GM18519 (cell line): ENCODE measurements around the gene SIL1.

Experiments used
- ATAC-seq: cut with Tn5 transposase; IDR thresholded peaks from one replicate; pipeline ENCODE4 v1.9.1; 2021; ENCODE audit warnings: mild to moderate bottlenecking, moderate library complexity; ENCODE audit not compliant: unreplicated experiment, low FRiP score

The SIL1 gene

DNA sequence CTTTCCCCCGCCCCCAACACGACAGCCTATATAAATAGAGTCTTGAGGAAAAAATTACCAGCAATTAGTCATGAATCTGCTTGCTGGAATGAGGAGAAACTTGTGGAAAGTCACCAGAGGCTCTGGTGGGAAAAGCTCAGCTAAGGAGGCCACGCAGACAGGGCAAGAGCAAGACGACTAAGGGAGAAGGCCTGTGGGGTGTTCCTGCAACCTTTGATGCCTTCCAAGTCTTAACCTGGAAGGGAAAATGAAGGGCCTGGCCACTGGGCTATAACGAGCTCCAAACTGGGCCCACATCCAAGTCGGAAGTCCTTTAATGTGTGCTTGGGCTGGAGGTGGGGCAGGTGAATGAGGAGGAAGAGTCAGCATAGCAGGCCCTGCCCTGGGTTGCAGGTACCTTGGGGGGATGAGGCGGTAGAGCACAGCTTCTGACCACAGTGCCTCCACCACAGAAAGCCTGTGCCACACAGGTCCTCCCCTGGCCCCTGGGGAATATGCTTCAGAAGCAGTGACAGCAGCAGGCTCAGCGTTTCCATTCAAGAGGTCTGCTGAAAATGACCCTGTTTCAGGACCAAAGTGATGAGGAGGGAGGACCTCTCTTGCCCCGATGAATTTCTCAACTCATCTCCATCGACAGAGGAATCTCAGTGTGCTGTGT is 230.2 kb downstream of the SIL1 start:
- no peak for ATAC-seq

DNA sequence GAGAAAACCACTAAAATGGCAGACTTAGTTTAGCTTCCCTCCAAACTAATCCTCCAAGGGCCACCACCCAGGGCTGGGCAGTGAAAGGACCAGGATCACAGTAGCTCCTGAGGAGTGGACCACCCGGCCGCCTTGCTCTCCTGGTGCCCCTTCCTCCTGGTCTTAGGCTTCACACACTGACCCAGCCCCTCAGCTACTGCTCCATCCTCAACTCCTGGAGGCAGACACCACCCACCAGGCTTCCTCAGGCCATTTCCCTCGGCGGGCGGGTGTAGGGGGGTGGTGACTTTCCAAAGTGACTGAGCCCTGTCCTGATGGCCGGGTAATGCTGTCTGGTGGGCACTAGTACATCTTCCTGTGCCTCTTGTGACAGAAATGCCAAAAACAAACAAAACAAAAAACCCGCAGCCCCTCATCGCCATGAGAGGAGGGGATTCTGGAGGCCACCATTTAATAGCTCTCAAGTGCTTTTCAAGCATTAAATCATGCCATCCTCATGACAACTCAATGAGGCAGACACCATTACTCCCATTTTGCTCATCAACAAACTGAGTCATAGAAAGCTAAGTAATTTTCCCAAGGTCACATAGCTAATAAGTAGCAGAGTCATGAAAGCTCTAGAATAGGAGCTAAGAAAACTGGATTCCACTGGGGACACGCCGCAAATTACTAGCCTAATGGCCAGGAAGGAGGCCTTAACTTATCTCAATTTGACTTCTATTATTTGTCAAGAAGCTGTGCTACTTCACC is 231.8 kb downstream of the SIL1 start:
- no peak for ATAC-seq

DNA sequence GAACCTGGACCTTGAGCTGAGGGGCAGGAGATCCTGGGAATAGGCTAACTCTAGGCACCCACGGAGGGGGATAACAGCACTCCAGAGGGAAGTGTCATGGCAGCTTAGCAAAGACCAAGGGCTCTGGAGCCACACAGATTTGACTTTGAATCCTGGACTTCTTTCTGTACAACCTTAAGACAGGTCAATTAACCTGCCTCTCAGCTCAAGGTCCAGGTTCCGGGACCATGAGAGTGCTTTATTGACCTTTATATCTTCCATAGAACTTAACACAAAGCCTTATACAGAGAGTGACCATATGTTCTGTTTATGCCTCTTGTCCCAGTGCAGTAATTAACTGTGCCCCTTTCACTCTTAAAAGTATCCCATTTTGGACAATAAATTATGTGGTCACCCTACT is 232.5 kb downstream of the SIL1 start:
- no peak for ATAC-seq

DNA sequence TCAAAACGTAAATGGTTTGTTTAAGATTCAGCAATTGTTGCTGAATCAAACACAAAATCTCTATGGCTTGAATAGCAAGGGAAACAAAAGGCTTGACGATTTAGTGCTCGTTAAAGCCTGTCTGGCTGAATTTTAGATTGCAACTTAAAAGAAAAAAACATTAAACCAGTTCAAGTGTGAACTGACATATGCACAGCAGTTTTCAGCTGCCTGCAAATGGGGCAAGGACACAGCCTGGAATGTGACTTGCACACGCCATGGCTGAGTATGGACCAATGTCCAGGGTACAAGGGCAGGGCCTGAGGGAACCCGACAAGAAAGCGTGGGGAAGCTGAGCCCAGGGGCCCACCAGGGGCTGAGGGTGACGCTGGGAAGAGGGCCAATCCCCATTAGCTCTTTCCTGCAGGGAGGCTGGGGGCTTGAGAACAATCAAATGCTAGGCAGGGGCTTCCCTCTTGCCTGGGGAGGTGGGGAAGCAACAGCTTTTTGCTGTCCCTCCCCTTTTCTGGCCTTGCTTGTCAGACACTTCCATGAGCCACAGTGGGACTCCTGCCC is 233.4 kb downstream of the SIL1 start:
- no peak for ATAC-seq

DNA sequence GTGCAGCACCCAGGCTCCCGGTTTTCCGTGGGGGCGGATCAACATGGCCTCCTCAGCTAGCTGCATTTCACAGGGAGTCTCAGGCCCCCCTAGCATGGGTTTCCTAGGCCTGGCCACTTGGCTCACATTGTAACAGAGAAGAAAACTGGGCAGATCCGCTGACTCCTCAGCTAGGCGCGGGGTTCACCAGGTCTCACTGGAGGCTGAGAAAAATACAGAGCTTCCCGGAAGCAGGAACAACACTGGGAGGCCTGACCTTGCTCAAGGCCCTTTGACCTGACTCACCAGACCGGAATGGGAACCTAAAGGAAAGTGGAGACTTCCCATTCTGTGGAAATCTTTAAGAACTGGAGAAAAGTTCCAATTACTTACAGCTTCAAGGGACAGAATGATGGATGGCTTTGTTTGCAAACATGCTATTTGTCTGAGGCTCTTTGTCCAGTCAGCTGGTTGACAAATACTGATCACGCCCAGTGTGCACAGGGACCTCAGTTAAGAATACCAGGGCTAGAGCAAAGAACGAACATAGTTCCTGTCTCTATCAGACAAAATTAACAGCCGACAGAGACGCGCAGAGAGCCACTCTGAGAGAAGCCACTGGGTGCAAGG is 234.3 kb downstream of the SIL1 start:
- no peak for ATAC-seq

DNA sequence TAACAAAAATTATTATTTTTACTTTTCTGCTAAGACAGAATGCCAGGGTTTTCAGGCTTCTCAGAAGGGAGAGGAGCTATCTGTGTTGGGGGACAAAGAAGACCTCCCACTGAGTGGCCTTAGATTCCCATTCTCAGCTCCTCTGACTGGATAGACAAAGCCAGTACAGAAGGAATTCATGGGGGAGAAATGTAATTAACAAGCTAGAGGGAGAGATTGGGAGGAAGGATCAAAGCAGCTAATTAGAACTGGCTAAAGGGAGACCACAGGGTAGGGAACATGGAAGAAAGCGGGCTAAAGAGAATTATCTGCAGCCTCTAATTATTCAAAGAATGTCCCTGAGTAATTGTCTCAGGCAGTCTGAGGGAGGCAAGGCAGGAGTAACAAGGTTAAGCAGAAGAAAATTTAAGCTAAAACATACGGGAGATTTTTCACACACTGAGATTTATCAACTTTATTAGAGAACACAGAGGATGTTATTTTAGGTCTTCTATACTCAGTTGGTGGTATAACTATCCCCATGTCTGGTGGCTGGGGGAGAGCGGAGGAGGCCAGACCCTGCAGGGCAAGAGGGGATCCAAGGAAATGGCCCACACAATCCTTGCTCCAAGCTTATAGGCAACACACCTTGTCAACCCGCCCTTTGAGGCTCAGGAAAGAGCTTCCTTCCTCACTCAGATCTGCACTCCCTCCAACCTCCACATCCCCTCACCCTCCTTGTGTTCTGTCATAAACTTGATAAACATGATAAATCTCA is 235.4 kb downstream of the SIL1 start:
- ATAC-seq = no peak

DNA sequence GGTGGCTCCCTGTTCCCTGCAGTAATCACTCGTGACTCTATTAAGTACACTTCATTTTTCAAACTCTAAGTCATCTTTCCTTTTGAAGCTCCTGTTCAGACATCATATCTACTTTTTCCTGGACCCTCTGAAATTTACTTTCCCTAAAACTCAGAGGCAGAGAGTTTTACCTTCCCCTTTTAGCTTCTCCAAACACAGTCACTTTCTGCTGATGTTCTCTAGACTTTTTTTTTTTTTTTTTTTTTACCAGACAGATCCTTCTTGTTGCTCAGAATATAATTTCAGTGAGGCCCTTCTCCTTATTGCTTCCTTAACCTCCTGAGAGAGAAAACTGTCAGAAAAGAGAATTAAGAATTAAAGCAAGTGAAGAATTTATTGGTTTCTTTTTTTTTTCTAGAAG is 236.4 kb downstream of the SIL1 start:
- ATAC-seq = no peak

DNA sequence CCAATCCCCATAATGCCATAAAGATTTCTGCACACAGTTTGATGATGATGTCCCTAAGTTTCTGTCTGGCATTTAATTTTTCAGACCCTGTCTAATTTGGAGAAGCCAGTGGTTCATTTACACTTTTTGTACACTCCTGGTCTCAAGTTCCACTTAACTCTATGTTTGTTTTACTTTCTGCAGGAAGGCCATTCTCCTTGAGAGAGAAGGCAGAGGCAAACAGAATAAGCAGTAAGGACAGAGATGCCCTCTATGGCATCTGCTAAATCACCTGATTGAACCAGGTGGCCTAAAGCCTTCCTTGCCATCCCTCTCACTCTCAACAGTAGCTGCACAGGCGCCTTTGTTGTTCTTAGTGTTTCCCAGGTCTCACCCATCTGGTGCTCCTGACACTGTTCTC is 236.9 kb downstream of the SIL1 start:
- no peak for ATAC-seq

DNA sequence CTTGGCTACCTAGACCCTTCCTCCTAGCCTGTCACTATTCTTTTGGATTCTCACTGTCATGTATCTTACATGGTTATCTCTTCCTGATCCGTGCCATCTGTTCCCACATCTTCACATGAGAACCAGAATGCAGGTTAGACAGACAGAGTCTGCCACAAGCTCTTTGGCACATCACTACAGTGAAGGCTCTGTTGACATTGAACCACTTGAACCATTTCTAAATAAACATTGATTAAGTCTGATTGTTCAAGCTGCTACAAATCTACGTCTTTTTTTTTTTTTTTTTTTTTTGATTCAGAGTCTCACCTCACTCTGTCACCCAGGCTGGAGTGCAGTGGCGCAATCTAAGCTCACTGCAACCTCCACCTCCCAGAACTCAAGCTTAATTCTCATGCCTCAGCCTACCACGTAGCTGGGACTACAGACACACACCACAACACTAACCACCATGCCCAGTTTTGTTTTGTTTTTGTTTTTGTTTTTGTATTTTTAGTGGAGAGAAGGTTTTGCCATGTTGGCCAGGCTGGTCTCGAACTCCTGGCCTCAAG is 237.9 kb downstream of the SIL1 start:
- no peak for ATAC-seq

DNA sequence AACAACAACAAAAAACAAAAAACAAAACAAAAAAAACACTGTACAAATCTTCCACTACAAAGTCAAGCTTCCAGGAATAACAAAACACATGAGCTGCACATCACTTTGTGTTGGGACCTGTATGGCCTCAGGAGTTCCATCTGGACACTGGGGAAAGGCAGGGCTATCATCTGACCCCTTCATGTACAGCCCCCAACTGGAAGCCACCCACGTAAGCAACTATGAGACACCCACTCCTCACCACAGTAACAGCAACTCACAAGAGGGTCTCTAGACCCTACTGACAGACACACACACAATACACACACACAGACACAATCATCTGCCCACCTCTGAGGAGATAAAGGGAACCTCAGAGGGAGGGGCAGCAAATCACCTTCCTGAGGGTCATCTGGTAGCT is 241.4 kb downstream of the SIL1 start:
- ATAC-seq = no peak

DNA sequence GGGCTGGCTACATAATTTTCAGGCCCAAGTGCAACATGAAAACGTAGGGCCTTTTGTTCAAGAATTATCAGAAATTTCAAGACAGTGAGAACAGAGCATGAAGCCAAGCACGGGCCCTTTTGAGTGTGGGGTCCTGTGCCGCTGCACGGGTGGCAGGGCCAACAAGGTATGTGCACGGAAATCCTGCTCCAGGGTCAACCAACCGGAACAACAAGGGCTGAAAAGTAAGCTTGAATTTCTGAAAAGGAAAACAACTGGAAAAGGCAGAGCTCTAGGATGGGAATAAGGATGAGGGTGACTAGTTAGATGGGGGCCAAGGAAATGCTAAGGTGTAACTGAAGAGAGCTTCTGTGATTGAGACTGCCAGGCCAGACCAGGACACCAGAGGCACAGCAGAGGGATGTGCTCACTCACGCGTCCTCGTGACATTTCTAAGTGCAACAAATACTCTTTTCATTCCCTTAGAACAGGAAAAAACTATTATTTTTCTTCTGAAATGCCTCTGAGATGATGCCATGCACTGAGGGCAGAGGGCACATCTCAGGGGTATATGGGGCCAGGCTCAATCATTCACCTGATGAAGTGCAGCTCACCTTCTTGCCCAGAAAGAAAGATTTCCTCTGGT is 242.4 kb downstream of the SIL1 start:
- ATAC-seq = no peak

DNA sequence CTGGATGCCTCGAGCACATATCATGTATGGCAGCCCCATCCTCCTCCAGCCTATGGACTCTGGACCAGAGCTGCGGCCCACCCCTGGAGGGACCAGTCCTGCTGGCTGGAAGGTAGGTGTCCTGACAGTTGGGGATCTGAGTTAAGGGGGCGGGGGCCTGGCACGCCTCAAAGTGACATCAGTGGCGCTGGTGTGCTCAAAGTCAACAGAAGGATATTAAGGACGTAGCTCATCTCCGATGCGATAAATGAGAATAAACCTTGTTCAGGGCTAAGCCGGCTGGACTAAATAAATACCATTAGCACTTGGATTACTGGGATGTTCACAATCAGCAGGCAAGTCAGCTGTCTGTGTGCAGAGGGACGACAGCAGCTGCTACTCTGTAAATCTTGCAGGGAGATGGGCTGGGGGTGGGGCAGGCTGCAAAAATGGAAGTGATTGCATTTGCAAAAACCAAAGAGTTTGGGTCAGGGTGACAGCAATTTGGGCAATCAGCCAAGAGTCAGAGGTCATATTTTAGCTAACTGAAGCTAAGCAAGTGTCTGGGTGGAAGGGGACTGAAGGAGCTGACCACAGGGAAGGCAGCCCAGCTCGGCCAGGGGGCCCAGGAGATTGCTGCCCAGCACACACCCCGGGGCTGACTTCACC is 243.0 kb downstream of the SIL1 start:
- no peak for ATAC-seq

DNA sequence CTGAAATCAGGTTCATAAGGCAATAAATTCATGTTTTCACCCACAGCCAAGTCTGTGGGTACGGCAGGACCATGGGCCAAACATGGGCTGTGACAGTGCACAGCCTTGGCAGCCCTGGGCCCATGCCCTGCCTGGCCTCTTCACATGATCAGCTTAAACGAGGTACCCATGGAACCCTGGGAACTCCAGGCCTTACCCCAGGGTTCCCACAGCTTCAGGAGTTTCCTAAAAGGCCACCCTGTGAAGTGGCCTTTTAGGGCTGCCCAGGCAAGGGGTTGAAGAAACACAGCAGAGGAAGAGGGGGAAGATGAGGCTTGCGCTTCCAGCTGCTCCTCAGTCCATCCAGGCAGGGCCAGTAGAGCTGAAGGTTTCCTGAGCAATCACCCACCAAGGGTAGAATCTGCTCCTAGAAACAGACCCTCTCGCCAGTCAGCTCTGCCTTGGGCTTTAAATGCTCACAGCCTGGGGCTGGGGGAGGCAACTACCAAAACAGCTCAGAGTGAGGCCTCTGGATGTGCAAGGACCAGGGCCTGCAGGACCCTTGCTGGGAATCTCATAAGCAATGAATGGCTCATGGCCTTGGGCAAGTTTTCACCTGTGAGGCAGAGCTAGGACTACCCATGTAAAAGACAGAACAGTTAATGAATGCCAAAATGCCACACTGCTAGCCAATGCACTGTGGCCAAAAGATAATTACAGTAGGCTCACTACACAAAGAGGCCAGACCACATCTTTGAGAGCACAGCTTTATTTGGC is 243.7 kb downstream of the SIL1 start:
- no peak for ATAC-seq

DNA sequence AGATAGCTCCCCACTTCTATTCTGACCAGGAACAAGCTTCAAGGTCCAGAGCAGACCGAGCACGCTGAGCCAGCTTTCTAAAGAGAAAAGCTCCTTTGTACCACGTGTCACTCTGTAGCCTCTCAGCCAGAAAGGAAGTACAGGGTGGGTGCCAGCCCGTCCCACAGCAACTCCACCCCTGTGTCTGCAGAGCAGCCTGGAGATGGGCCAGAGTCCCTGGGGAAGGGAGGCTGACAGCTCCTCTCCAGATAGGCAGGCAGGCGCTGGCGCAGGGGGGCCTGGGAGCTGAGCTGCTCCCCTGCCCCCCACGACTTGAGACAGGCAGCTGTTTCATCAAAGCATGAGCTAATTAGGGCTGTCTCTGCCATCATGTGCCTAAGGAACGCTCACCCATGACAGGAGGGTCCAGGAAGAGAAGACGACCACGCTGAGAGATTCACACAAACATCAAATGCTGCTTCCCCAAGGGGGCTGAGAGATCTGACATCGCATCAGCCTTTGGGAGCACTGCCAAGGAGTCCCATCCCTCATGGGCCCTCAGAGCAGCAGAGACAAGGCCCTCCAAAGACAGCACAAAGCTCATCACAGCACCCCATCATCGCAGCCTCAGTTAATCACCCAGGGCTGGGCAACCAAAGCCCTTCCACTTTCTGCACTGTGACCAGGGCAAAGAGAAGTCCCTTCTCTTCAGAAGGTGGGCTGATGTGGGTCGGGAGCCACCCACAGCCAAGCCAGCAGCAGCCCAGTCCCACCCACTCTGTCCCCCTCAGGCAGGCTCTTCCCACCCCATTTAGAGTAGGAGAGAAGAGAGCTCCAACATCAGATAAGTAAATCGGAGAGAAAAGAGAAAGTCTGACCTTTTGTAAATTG is 244.5 kb downstream of the SIL1 start:
- ATAC-seq = no peak

DNA sequence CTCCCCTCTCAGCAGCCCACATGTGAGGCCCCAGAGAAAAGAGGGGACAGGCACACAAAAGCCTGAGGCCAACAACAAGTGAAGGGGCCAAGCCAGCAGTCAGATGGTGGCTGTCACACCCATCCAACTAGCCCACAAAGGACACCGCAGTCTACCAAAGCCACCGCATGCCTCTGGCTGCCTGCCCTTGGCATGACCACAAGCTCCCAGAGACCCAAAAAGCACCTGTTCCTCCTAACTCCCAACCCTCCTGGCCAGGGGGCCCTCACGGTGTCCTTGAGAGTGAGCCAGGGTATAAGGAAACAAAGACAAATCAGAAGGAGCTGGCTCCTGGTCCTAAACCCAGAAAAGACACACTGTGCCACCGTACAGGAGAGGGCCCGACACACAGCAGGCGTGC is 245.2 kb downstream of the SIL1 start:
- no peak for ATAC-seq

DNA sequence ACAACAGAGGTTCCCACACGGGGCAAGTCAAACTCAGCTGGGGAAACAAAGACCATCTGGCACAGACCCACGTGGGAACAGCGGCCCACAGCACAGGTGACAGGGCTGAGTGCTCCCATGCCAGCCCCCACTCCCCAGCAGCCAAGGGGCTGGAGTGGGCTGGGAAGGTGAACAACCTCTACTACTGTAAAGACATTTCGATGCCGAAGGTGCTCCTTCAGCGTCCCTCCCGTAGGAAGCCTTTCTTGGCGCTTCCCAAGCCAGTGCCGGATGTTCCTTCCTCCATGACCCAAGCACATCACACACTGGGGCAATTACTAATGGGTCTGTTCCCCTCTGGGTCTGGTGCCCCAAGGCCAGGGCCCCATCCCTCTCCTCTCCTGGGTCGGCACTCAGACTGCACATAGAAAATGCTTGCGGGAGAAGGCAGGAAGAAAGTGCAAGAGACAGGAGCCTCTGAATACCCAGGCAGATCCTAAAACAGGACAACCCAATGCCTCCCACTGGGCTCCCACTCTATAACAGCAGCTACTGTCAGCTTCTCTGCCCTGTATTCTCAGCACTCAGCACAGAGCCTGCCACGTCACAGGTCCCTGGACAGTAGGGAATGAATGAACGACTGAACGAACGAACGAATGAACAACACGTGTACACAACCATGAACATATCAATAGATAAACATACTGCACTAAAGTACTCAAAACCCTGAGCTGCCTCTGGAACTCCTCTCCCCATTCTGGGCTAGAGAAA is 246.0 kb downstream of the SIL1 start:
- no peak for ATAC-seq
